Spinal cord (tissue), 10 donors: ENCODE data around the gene TENT5A. TPM values are rescaled to one million over a fixed set of nuclear protein-coding genes. Genes with fewer than 3 reads are reported as not detected.

Experiments used
- DNase-seq, 6 donors: peaks; one replicate each; pipeline versions ENCODE4 v3.0.0 to v3.0.0-alpha.2; 2013 to 2015; ENCODE audit warnings: low spot score in 6 of 6, low read depth in 4 of 6
- H3K27ac ChIP-seq: one replicate; pipeline ENCODE4 v1.5.1; 2013; ENCODE audit warnings: low read depth, low read length, control low read depth
- H3K27me3 ChIP-seq: one replicate; pipeline ENCODE4 v1.6.1; 2013; ENCODE audit warnings: low read length; ENCODE audit not compliant: control insufficient read depth, insufficient read depth
- H3K36me3 ChIP-seq: one replicate; pipeline ENCODE4 v1.6.1; 2013; ENCODE audit warnings: low read length; ENCODE audit not compliant: control insufficient read depth, insufficient read depth
- H3K4me1 ChIP-seq: one replicate; pipeline ENCODE4 v1.6.1; 2013; ENCODE audit warnings: low read length; ENCODE audit not compliant: control insufficient read depth, insufficient read depth
- H3K4me3 ChIP-seq: one replicate; pipeline ENCODE4 v1.5.1; 2013; ENCODE audit warnings: low read depth, low read length, control low read depth
- H3K9me3 ChIP-seq: one replicate; pipeline ENCODE4 v1.6.1; 2013; ENCODE audit warnings: low read length; ENCODE audit not compliant: control insufficient read depth, insufficient read depth
- WGBS: methylation state at CpG from one replicate; pipeline ENCODE4 v1.1.5; 2013; ENCODE audit warnings: missing lambda C conversion rate; ENCODE audit not compliant: insufficient coverage; 5-methylcytosine and 5-hydroxymethylcytosine counted together
- long read RNA-seq, 4 donors: transcript quantifications; one replicate each; lab custom pipeline, GENCODE V29; 2026
- polyA plus RNA-seq, 2 donors: library from polyadenylated mRNA; unstranded; fragments of 120-200 nt; gene quantifications; one replicate each; pipeline ENCODE4 v1.2.1, GENCODE V29; 2013; ENCODE audit not compliant: insufficient read length in 2 of 2
- total RNA-seq, 2 donors: library from RNA; depleted of rRNA in 1 of 2; stranded (reverse); fragments of 120-200 nt in 1 of 2; fragments of >200 nt in 1 of 2; gene quantifications; one replicate each; pipeline versions ENCODE4 v1.2.3 to v1.2.4, GENCODE V29; 2013 to 2014
- donor health status: healthy.

The TENT5A gene
- total RNA-seq, result 10 to 100 TPM; 25.2 to 35.3 TPM
- 1 to 10 TPM; 8.9 to 9.3 TPM for polyA plus RNA-seq
- long read RNA-seq, donor 1, full-length matches to known transcripts, result 1 of 1 reads
- long read RNA-seq, donor 1, partial matches to known transcripts, result 0 of 1 reads
- long read RNA-seq, donor 1, other reads (novel, unspliced or antisense), result 0 of 1 reads
- long read RNA-seq, donor 2, result 0 reads
- long read RNA-seq, donor 3, result 0 reads
- long read RNA-seq, donor 4, full-length matches to known transcripts, result 1 of 1 reads
- long read RNA-seq, donor 4, partial matches to known transcripts, result 0 of 1 reads
- long read RNA-seq, donor 4, other reads (novel, unspliced or antisense), result 0 of 1 reads

DNA sequence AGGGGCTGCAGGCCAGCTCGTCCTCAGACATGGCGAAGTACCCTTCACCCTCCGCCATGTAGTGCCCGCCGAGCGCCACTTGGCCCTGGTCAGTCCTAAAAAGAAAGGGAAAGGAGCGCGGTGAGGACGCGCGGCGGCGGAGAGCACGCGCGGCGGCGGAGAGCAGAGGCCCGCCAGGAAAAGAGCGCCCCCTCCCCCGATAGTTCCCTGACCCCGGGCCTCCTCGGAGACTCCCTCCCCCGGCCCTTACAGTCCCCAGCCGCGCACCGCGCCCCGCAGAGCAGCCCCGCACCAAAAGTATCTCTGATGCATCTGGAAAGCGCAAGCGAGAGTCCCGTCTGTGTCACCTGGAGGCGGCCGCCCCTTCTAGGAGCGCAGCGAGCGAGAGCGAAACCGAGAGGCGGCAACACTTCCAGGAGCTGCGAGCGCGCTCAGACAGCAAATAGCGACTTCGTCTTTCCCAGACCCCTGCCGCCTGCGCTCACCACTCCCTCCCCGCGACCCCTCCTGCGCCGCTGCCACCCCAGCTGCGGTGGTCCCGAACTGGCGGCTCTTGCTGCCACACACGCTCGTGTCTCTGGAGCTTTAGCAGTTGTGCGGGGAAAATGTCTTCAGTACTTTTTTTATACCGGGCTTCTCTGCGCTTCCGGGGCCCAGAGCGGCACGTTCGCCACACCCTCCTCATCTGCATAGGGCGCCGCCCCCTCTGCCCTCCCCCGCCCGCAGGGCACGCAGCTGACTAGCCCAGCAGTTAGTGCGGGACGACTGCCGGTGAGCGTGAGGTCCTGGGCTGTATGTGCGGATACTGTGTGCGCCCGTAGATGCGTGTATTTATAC is at the start of gene TENT5A:
TSS of gene TENT5A (minus strand) at position 598 of the 837 bp plus-strand sequence. CDS start at position 58, 540 bp downstream.
- Histone ChIP-seq H3K27me3 (peaks cover 4% of the 10 kb centered on the region), H3K9me3 (no peaks in the 10 kb centered on the region), H3K27ac (peak within 1 kb of the TSS; percentile 97), H3K4me1 (peaks cover 26% of the 10 kb centered on the region), H3K4me3 (peak within 1 kb of the TSS; percentile 91), H3K36me3 (no peaks in the 10 kb centered on the region)
- WGBS, result 0% methylated on average over 57 of the region's 77 CpGs
- DNase-seq, result peak; percentile 36 to 92 (median 76)

- Histone ChIP-seq H3K36me3 (no peaks in the 10 kb centered on the region), H3K27ac (no peak overlapping the region)
- 100% methylated on average over 1 of the region's 3 CpGs for WGBS
These were observed 49.0 kb upstream of the TENT5A start for GRCh38 chr6:81801489-81801888.

GRCh38 chr6:81800666-81801065 is 48.2 kb upstream of the TENT5A start:
- Histone ChIP-seq H3K27me3 (no peaks in the 10 kb centered on the region), H3K4me1 (no peaks in the 10 kb centered on the region), H3K36me3 (no peaks in the 10 kb centered on the region), H3K4me3 (no peak overlapping the region), H3K9me3 (no peaks in the 10 kb centered on the region), H3K27ac (no peak overlapping the region)
- no peak for DNase-seq
- 83% methylated on average over 1 of the region's 3 CpGs for WGBS

More at GRCh38 chr6:81801489-81801888, 49.0 kb upstream of the TENT5A start:
- Histone ChIP-seq H3K9me3 (no peaks in the 10 kb centered on the region), H3K4me1 (no peaks in the 10 kb centered on the region), H3K27me3 (no peaks in the 10 kb centered on the region), H3K4me3 (no peak overlapping the region)
- DNase-seq, result no peak

GRCh38 chr6:81799323-81799722 is 46.8 kb upstream of the TENT5A start:
- H3K4me1 ChIP-seq, result no peaks in the 10 kb centered on the region
- no peak overlapping the region for H3K4me3 ChIP-seq
- H3K27me3 ChIP-seq, result no peaks in the 10 kb centered on the region
- no peak overlapping the region for H3K27ac ChIP-seq
- no peak for DNase-seq
- H3K36me3 ChIP-seq, result no peaks in the 10 kb centered on the region
- H3K9me3 ChIP-seq, result no peaks in the 10 kb centered on the region
- WGBS, result no CpG with 5 or more reads among the region's 1 CpG

DNA sequence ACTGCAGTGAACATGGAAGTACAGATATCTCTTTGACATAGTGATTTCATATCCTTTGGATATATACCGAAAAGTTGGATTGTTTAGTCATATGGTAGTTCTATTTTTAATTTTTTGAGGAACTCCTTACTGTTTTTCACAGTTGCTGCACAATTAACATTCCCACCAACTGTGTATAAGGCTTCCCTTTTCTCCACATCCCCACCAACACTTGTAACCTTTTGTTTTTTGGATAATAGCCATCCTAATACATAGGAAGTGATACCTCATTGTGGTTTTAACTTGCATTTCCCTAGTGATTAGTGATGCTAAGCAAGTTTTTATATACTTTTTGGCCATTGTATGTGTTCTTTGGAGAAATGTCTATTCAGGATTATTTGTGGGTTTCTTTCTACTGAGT is 45.1 kb upstream of the TENT5A start:
- Histone ChIP-seq H3K9me3 (no peaks in the 10 kb centered on the region), H3K4me3 (no peak overlapping the region), H3K27me3 (no peaks in the 10 kb centered on the region), H3K27ac (no peak overlapping the region), H3K36me3 (no peaks in the 10 kb centered on the region), H3K4me1 (no peaks in the 10 kb centered on the region)
- WGBS, result no CpG with 5 or more reads among the region's 1 CpG
- DNase-seq, result no peak

GRCh38 chr6:81795890-81796289 is 43.4 kb upstream of the TENT5A start:
- H3K9me3 ChIP-seq, result no peaks in the 10 kb centered on the region
- DNase-seq, result no peak
- no peaks in the 10 kb centered on the region for H3K4me1 ChIP-seq
- no peak overlapping the region for H3K27ac ChIP-seq
- H3K4me3 ChIP-seq, result no peak overlapping the region
- WGBS, result no CpG with 5 or more reads among the region's 1 CpG
- H3K36me3 ChIP-seq, result no peaks in the 10 kb centered on the region
- no peaks in the 10 kb centered on the region for H3K27me3 ChIP-seq

- no CpG with 5 or more reads among the region's 4 CpGs for WGBS
- DNase-seq, result no peak
- Histone ChIP-seq H3K9me3 (no peaks in the 10 kb centered on the region), H3K27ac (no peak overlapping the region), H3K27me3 (no peaks in the 10 kb centered on the region), H3K4me3 (no peak overlapping the region), H3K4me1 (no peaks in the 10 kb centered on the region), H3K36me3 (no peaks in the 10 kb centered on the region)
These were observed 41.5 kb upstream of the TENT5A start for GRCh38 chr6:81793821-81794475.

GRCh38 chr6:81792826-81793225 is 40.3 kb upstream of the TENT5A start:
- Histone ChIP-seq H3K27ac (no peak overlapping the region), H3K4me1 (no peaks in the 10 kb centered on the region), H3K9me3 (no peaks in the 10 kb centered on the region), H3K4me3 (no peak overlapping the region), H3K27me3 (no peaks in the 10 kb centered on the region), H3K36me3 (no peaks in the 10 kb centered on the region)
- no CpG with 5 or more reads among the region's 1 CpG for WGBS
- DNase-seq, result peak in 1 of 6 donors; percentile 60

- WGBS, result no CpG with 5 or more reads among the region's 2 CpGs
- Histone ChIP-seq H3K4me3 (no peak overlapping the region), H3K27ac (no peak overlapping the region), H3K36me3 (no peaks in the 10 kb centered on the region), H3K9me3 (no peaks in the 10 kb centered on the region), H3K27me3 (no peaks in the 10 kb centered on the region), H3K4me1 (no peaks in the 10 kb centered on the region)
- DNase-seq, result no peak
These were observed 39.3 kb upstream of the TENT5A start for GRCh38 chr6:81791756-81792155.
